Keratinocyte (primary cell): ENCODE measurements around the gene TRIM45. TPM values are rescaled to one million over a fixed set of nuclear protein-coding genes. Genes with fewer than 3 reads are reported as not detected.

Experiments
- DNase-seq: peaks from one replicate; pipeline ENCODE4 v3.0.0-alpha.2; 2011; ENCODE audit warnings: low read depth, missing footprints, low spot score
- FAIRE-seq: peaks from 2 replicates; lab custom pipeline; 2011; peaks lifted over from hg19 to GRCh38; lab: Jason Lieb, UNC
- H2AFZ ChIP-seq: 2 replicates; pipeline ENCODE4 v1.6.0; 2012; ENCODE audit warnings: low read length, control low read depth, inconsistent platforms; ENCODE audit not compliant: control insufficient read depth
- H3K27ac ChIP-seq: 2 replicates; pipeline ENCODE4 v1.5.1; 2011; ENCODE audit warnings: low read length; ENCODE audit not compliant: control insufficient read depth, insufficient read depth
- H3K27me3 ChIP-seq: 3 replicates; pipeline ENCODE4 v1.6.0; 2011; ENCODE audit warnings: low read length; ENCODE audit not compliant: control insufficient read depth, insufficient read depth; ENCODE audit errors: extremely low read depth
- H3K36me3 ChIP-seq, 2 experiments: 2 replicates in 1 of 2; 3 replicates in 1 of 2; pipeline ENCODE4 v1.5.1; 2011; ENCODE audit warnings: low read length in 2 of 2, mild to moderate bottlenecking in 1 of 2; ENCODE audit not compliant: control insufficient read depth in 2 of 2, insufficient read depth in 2 of 2; ENCODE audit errors: extremely low read depth in 1 of 2
- H3K4me1 ChIP-seq: 3 replicates; pipeline ENCODE4 v1.5.1; 2011; ENCODE audit warnings: low read length; ENCODE audit not compliant: control insufficient read depth, insufficient read depth; ENCODE audit errors: extremely low read depth
- H3K4me2 ChIP-seq: 3 replicates; pipeline ENCODE4 v1.6.0; 2011; ENCODE audit warnings: low read depth, low read length; ENCODE audit not compliant: control insufficient read depth, insufficient read depth; ENCODE audit errors: extremely low read depth
- H3K4me3 ChIP-seq, 3 experiments: fragments of 200-600 bp in 1 of 3; sonication (generic) in 1 of 3; 2 replicates in 2 of 3; 3 replicates in 1 of 3; pipeline ENCODE4 v1.5.1; 2011 to 2016; ENCODE audit warnings: low read length in 3 of 3, mild to moderate bottlenecking in 3 of 3, control low read depth in 2 of 3, inconsistent platforms in 1 of 3, low read depth in 1 of 3, mixed read lengths in 1 of 3, mixed run types in 1 of 3, moderate library complexity in 1 of 3; ENCODE audit not compliant: control insufficient read depth in 2 of 3, insufficient read depth in 2 of 3; ENCODE audit errors: extremely low read depth in 1 of 3
- H3K79me2 ChIP-seq: 2 replicates; pipeline ENCODE4 v1.6.0; 2012; ENCODE audit warnings: low read length; ENCODE audit not compliant: control insufficient read depth, insufficient read depth
- H3K9ac ChIP-seq: 3 replicates; pipeline ENCODE4 v1.6.0; 2011; ENCODE audit warnings: low read length; ENCODE audit not compliant: control insufficient read depth, insufficient read depth; ENCODE audit errors: extremely low read depth
- H3K9me1 ChIP-seq: 3 replicates; pipeline ENCODE4 v1.6.0; 2011; ENCODE audit warnings: low read length; ENCODE audit not compliant: control insufficient read depth, insufficient read depth; ENCODE audit errors: extremely low read depth
- H3K9me3 ChIP-seq: 2 replicates; pipeline ENCODE4 v1.5.1; 2012; ENCODE audit warnings: low read depth, low read length; ENCODE audit not compliant: control insufficient read depth
- H4K20me1 ChIP-seq: 3 replicates; pipeline ENCODE4 v1.6.0; 2011; ENCODE audit warnings: low read length; ENCODE audit not compliant: control insufficient read depth, insufficient read depth; ENCODE audit errors: extremely low read depth
- EZH2 ChIP-seq: IDR thresholded peaks from one replicate; pipeline ENCODE4 v1.6.1; 2012; ENCODE audit warnings: inconsistent platforms, mild to moderate bottlenecking, low read length, moderate library complexity
- dilution Hi-C: fragments of 300-500 bp; cut with MboI; formaldehyde crosslinking; loops from one replicate; pipeline ENCODE4 v1.7.0; 2020; ENCODE audit warnings: low sequenced_read_pairs; ENCODE audit not compliant: extremely low pct_ligation_motif_present
- polyA plus RNA-seq, 5 experiments: library from polyadenylated mRNA; depleted of rRNA in 3 of 5; stranded (reverse) in 3 of 5; stranded (forward) in 1 of 5; unstranded in 1 of 5; fragments of >200 nt; gene quantifications; 1 replicate in 1 of 5; 2 replicates in 3 of 5; 3 replicates in 1 of 5; pipeline versions ENCODE4 v1.2.1 to v1.2.3, GENCODE V29; 2011 to 2012; ENCODE audit warnings: missing spikeins in 2 of 5, low read depth in 1 of 5, low replicate concordance in 1 of 5
- TF ChIP-seq, protein P1 (sequence below), 3 experiments: IDR thresholded peaks in 1 of 3; conservative IDR thresholded peaks in 1 of 3; optimal IDR thresholded peaks in 1 of 3; 2 replicates in 2 of 3; 3 replicates in 1 of 3; pipeline versions ENCODE3 to v1.5.1; 2011; ENCODE audit warnings: low read length in 3 of 3, mild to moderate bottlenecking in 3 of 3, moderate library complexity in 2 of 3, control low read depth in 1 of 3, inconsistent platforms in 1 of 3; ENCODE audit not compliant: insufficient read depth in 2 of 3; ENCODE audit errors: extremely low read depth in 1 of 3

The TRIM45 gene
- polyA plus RNA-seq, 1 donor (not counting 4 experiments of a cell fraction or from before 2014, with no cell fraction given) = 2.7 TPM

DNA sequence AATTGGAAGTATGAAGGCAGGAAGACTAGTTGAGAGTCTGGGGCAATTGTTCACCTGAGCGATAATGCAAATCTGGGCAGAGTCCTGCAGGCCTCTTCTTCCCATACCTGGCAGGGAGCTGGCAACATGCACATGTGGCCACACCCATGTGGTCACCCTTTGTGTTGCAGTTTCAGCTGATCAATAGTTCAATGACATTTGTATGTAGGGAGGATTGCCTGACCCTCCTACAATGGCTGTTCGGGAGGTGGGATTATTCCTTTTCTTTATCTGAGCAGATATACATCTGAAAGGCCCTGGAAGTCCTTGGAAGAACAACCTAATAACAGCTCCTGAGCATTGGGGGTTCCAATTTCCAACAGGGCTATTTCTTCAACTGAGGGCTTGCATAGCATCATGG lies 15.2 kb upstream of the TRIM45 start:
- H3K4me3 ChIP-seq = no peak overlapping the region
- FAIRE-seq (no peak), DNase-seq (no peak)
- dilution Hi-C loops = no loop called here
- no peaks in the 10 kb centered on the region for H3K4me1 ChIP-seq
- no peaks in the 10 kb centered on the region for H4K20me1 ChIP-seq
- no peaks in the 10 kb centered on the region for H3K27me3 ChIP-seq
- no peaks in the 10 kb centered on the region for H3K9me3 ChIP-seq
- no peaks in the 10 kb centered on the region for H3K79me2 ChIP-seq
- no peak overlapping the region for H3K4me2 ChIP-seq
- H3K27ac ChIP-seq = no peak overlapping the region
- no peak overlapping the region for H2AFZ ChIP-seq
- H3K36me3 ChIP-seq = no peaks in the 10 kb centered on the region
- no peak overlapping the region for H3K9ac ChIP-seq
- H3K9me1 ChIP-seq = no peaks in the 10 kb centered on the region
- TF ChIP-seq, protein P1, sequence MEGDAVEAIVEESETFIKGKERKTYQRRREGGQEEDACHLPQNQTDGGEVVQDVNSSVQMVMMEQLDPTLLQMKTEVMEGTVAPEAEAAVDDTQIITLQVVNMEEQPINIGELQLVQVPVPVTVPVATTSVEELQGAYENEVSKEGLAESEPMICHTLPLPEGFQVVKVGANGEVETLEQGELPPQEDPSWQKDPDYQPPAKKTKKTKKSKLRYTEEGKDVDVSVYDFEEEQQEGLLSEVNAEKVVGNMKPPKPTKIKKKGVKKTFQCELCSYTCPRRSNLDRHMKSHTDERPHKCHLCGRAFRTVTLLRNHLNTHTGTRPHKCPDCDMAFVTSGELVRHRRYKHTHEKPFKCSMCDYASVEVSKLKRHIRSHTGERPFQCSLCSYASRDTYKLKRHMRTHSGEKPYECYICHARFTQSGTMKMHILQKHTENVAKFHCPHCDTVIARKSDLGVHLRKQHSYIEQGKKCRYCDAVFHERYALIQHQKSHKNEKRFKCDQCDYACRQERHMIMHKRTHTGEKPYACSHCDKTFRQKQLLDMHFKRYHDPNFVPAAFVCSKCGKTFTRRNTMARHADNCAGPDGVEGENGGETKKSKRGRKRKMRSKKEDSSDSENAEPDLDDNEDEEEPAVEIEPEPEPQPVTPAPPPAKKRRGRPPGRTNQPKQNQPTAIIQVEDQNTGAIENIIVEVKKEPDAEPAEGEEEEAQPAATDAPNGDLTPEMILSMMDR (optimal IDR thresholded peaks at IDR 0.05 in 1 of 3, IDR thresholded peaks at IDR 0.05 in 1 of 3, conservative IDR thresholded peaks at IDR 0.05 in 1 of 3; ENCODE audit: extremely low read depth in 1 of 3, insufficient read depth in 2 of 3, low read length in 3 of 3) = no peak
- TF ChIP-seq EZH2 = no peak

GRCh38 chr1:117135329-117135728 lies 13.8 kb upstream of the TRIM45 start:
- no peaks in the 10 kb centered on the region for H3K79me2 ChIP-seq
- no peak for FAIRE-seq
- no peak overlapping the region for H3K4me2 ChIP-seq
- H3K36me3 ChIP-seq = no peaks in the 10 kb centered on the region
- no peak overlapping the region for H3K4me3 ChIP-seq
- dilution Hi-C loops = no loop called here
- no peak overlapping the region for H3K27ac ChIP-seq
- H3K9me1 ChIP-seq = no peaks in the 10 kb centered on the region
- H4K20me1 ChIP-seq = no peaks in the 10 kb centered on the region
- H3K9me3 ChIP-seq = no peaks in the 10 kb centered on the region
- no peak overlapping the region for H3K9ac ChIP-seq
- TF ChIP-seq, protein P1 (optimal IDR thresholded peaks at IDR 0.05 in 1 of 3, IDR thresholded peaks at IDR 0.05 in 1 of 3, conservative IDR thresholded peaks at IDR 0.05 in 1 of 3; ENCODE audit: extremely low read depth in 1 of 3, insufficient read depth in 2 of 3, low read length in 3 of 3) = no peak
- TF ChIP-seq EZH2 = no peak
- no peaks in the 10 kb centered on the region for H3K27me3 ChIP-seq
- no peak for DNase-seq
- H2AFZ ChIP-seq = no peak overlapping the region
- H3K4me1 ChIP-seq = no peaks in the 10 kb centered on the region
